Right lobe of liver (tissue), 6 donors: ENCODE data around the gene OPCML. TPM values are rescaled to one million over a fixed set of nuclear protein-coding genes. Genes with fewer than 3 reads are reported as not detected.

Experiments
- ATAC-seq, 4 donors: fragments of 200-7000 bp; cut with Tn5 transposase; one replicate each; pipeline ENCODE4 v1.9.1; 2020; ENCODE audit warnings: mild to moderate bottlenecking in 4 of 4, moderate library complexity in 4 of 4
- DNase-seq, 3 donors: peaks; one replicate each; pipeline ENCODE4 v3.0.0-alpha.2; 2020
- H3K27ac ChIP-seq, 3 donors: fragments of 200-600 bp; one replicate each; pipeline ENCODE4 v1.8.0; 2022
- H3K27me3 ChIP-seq, 2 donors: fragments of 200-600 bp; one replicate each; pipeline ENCODE4 v1.8.0; 2022
- H3K36me3 ChIP-seq, 4 donors: fragments of 200-600 bp; sonication (generic) in 1 of 4; one replicate each; pipeline versions ENCODE4 v1.5.1 to v1.8.0; 2017 to 2022; ENCODE audit warnings: control low read depth in 1 of 4
- H3K4me1 ChIP-seq, 4 donors: fragments of 200-600 bp; sonication (generic) in 1 of 4; one replicate each; pipeline versions ENCODE4 v1.5.1 to v1.8.0; 2017 to 2022; ENCODE audit warnings: control low read depth in 1 of 4
- H3K4me3 ChIP-seq, 3 donors: fragments of 200-600 bp; one replicate each; pipeline ENCODE4 v1.8.0; 2022
- H3K9me3 ChIP-seq, 4 donors: fragments of 200-600 bp; sonication (generic) in 1 of 4; one replicate each; pipeline versions ENCODE4 v1.5.1 to v1.8.0; 2017 to 2022; ENCODE audit warnings: control low read depth in 1 of 4
- POLR2A ChIP-seq: fragments of 450-650 bp; IDR thresholded peaks from one replicate; pipeline ENCODE4 v1.6.1; 2017; ENCODE audit warnings: antibody characterized with exemption, mild to moderate bottlenecking
- WGBS: methylation state at CpG from one replicate; pipeline ENCODE4 v1.1.6; 2018; ENCODE audit warnings: low coverage, low lambda C conversion rate; ENCODE audit not compliant: insufficient coverage; ENCODE audit errors: missing lambda C conversion rate; 5-methylcytosine and 5-hydroxymethylcytosine counted together
- intact Hi-C, 2 donors: fragments of 100-400 bp; cut with DNase I; formaldehyde crosslinking; loops; one replicate each; pipeline versions ENCODE4 v1.11.2 to v1.14.1; 2022
- total RNA-seq, 6 experiments: library from RNA; depleted of rRNA in 2 of 6; stranded (reverse); fragments of >200 nt in 2 of 6; fragmentation: NEBNext Ultra II Directional in 3 of 6; extraction: Animal tissue kit (Norgen Biotek cat#: 25700) in 3 of 6; gene quantifications; one replicate each; pipeline versions ENCODE4 v1.1.0 to v1.2.4, GENCODE V29; 2016 to 2023
- TF ChIP-seq, protein P1 (sequence below), 4 donors: fragments of 200-600 bp in 3 of 4; fragments of 450-650 bp in 1 of 4; IDR thresholded peaks; one replicate each; pipeline versions ENCODE4 v1.5.1 to v1.8.0; 2016 to 2022; ENCODE audit warnings: antibody characterized with exemption in 4 of 4, mild to moderate bottlenecking in 2 of 4
- donor health status: DM: no; HTN: yes; CAD: no.
- donor health status: DM: no; HTN: no; CAD: no.
- donor health status: DM: no; HTN: no; CAD: no.
- donor health status: DM: no; HTN: yes; CAD: no.
- donor health status: DM: no; HTN: yes; CAD: no.

Gene OPCML
- total RNA-seq, 6 experiments from 2014 or later: 0.11 TPM; not detected in 5

DNA sequence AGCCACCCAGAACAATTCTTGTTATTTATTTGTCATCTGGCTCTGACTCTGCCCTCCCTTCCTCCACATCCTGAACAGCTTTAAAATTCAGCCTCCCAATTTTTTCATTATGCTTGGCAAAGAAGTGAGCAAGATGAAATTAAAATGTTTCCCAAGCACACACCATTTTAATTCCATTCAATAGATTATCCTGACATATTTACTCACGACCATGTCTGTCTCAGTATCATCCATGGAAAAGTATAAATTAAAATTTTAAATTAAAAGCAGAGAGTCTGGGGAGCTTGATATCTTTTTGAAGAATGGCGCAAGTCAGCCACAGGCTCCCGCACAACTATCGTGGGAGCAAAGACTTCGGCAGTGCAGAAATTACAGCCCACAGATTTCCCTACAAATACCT is 862.4 kb downstream of the OPCML start:
- 78% methylated on average over 5 of the region's 5 CpGs for WGBS
- Histone ChIP-seq H3K9me3 (no peaks in the 10 kb centered on the region), H3K36me3 (no peaks in the 10 kb centered on the region), H3K4me1 (no peaks in the 10 kb centered on the region), H3K27ac (no peak overlapping the region), H3K4me3 (no peak overlapping the region), H3K27me3 (no peaks in the 10 kb centered on the region)
- intact Hi-C loops: no loop called here
- TF ChIP-seq POLR2A: no peak
- TF ChIP-seq, protein P1, sequence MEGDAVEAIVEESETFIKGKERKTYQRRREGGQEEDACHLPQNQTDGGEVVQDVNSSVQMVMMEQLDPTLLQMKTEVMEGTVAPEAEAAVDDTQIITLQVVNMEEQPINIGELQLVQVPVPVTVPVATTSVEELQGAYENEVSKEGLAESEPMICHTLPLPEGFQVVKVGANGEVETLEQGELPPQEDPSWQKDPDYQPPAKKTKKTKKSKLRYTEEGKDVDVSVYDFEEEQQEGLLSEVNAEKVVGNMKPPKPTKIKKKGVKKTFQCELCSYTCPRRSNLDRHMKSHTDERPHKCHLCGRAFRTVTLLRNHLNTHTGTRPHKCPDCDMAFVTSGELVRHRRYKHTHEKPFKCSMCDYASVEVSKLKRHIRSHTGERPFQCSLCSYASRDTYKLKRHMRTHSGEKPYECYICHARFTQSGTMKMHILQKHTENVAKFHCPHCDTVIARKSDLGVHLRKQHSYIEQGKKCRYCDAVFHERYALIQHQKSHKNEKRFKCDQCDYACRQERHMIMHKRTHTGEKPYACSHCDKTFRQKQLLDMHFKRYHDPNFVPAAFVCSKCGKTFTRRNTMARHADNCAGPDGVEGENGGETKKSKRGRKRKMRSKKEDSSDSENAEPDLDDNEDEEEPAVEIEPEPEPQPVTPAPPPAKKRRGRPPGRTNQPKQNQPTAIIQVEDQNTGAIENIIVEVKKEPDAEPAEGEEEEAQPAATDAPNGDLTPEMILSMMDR (IDR thresholded peaks at IDR 0.05): no peak
- ATAC-seq (no peak), DNase-seq (no peak)

DNA sequence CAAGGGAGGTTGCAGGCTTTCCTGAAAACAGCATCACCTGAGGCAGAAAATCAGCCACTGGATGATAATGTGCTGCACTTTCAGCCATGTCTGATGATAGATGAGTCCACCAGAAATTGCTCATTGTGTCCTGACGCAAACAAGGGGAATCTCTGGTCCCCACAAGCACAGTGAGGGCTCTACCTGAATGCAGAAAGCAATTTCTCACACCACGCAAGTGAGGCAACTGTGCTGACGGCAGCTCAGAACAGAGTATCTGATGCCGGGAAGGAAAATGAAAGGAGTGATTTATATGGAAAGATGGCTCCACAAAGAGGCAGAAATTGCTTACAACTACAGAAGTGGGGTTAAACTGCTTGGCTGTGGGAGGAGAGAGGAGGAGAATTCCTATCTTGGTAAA is 867.1 kb downstream of the OPCML start:
- intact Hi-C loops: no loop called here
- Histone ChIP-seq H3K9me3 (no peaks in the 10 kb centered on the region), H3K27ac (no peak overlapping the region), H3K4me3 (no peak overlapping the region), H3K27me3 (no peaks in the 10 kb centered on the region), H3K36me3 (no peaks in the 10 kb centered on the region), H3K4me1 (no peaks in the 10 kb centered on the region)
- no peak for ATAC-seq
- no peak for DNase-seq
- TF ChIP-seq, protein P1 (IDR thresholded peaks at IDR 0.05): no peak
- TF ChIP-seq POLR2A: no peak
- WGBS: 77% methylated on average over 4 of the region's 4 CpGs

DNA sequence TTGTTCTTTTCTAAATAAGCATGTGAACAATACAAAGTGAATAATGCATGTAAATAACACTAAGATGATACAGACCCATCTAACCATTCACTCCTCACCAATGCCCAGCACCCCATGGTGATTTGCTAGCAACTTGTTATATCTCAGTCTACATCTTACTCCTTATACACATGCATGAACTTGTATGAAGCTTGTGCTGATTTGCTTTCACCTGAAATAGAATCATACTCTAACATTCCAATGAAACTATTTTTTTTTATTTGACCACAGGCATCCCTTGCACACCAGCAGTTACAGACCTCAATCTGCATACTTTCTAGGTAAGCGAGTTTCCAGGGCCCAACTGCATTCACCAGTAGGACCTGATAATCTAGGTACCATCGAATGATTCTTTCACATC is 873.6 kb downstream of the OPCML start:
- 65% methylated on average over 2 of the region's 2 CpGs for WGBS

DNA sequence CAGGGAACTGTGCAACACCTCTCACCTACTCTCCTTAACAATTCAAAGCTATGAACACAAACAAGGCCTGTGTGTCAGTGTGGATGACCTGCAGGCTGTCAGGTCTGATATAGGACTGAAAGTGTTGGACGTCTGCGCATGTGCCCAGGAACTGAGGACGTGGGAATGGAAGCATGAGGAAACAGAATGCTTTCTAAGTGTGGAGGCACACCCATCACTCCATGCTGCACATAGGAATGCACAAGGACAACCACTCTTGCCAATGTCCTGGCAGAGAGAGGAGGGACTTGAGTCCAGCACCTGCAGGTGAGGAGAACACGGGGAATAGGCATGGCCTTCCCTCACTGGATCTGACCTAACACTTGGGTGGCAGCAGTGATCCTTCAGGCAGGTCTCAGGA is 874.3 kb downstream of the OPCML start:
- Histone ChIP-seq H3K27me3 (no peaks in the 10 kb centered on the region), H3K4me3 (no peak overlapping the region), H3K4me1 (no peaks in the 10 kb centered on the region), H3K27ac (no peak overlapping the region), H3K36me3 (no peaks in the 10 kb centered on the region), H3K9me3 (no peaks in the 10 kb centered on the region)
- intact Hi-C loops: no loop called here
- ATAC-seq (no peak), DNase-seq (no peak)
- TF ChIP-seq, protein P1 (IDR thresholded peaks at IDR 0.05): no peak
- no peak for TF ChIP-seq POLR2A
- WGBS: 84% methylated on average over 3 of the region's 4 CpGs

More for the DNA sequence above, 873.6 kb downstream of the OPCML start:
- Histone ChIP-seq H3K4me3 (no peak overlapping the region), H3K36me3 (no peaks in the 10 kb centered on the region), H3K4me1 (no peaks in the 10 kb centered on the region), H3K9me3 (no peaks in the 10 kb centered on the region), H3K27ac (no peak overlapping the region), H3K27me3 (no peaks in the 10 kb centered on the region)
- intact Hi-C loops: no loop called here
- TF ChIP-seq POLR2A: no peak
- TF ChIP-seq, protein P1 (IDR thresholded peaks at IDR 0.05): no peak
- no peak for ATAC-seq
- DNase-seq: no peak
